Measurements from ENCODE around the gene SEZ6L2.

DNA sequence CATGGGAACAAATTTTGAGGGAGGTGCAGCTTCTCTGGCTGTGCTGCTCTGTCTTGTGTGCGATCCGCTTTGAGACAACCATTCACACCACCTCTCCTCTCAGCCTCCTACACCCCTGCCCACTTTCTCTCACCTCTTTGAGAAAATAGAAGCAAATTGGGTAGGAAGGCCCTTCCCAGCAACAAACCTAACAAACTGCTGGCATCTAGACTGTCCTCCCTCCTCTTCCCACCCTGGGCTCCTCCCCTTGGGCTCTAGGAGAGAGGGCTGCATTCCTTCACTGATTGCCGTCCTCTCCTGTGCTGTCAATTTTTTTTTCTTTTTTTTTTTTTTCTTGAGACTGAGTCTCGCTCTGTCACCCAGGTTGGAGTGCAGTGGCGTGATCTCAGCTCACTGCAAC lies 49.8 kb downstream of the SEZ6L2 start:
- TF ChIP-seq CTCF (IDR thresholded peaks at IDR 0.05) (no peak), POLR2A (IDR thresholded peaks at IDR 0.05) (no peak)

Measured in tibial nerve (tissue), 3 donors.